DMS53 treated with DMSO at 0.1 percent for 48 hours (cell line): ENCODE results near the gene ARSI.

Experiments used
- DNase-seq: peaks from one replicate; lab custom pipeline; 2025; ENCODE audit not compliant: unreplicated experiment; lab: John Stamatoyannopoulos, UW

The ARSI gene

GRCh38 chr5:150295172-150295634 is 7.5 kb downstream of the ARSI start:
- DNase-seq: no peak

GRCh38 chr5:150294551-150295071 is 8.1 kb downstream of the ARSI start:
- no peak for DNase-seq

- DNase-seq: no peak
Observed at GRCh38 chr5:150293091-150293941, 9.4 kb downstream of the ARSI start.

- no peak for DNase-seq
Observed at GRCh38 chr5:150291388-150292385, 11.0 kb downstream of the ARSI start.

- DNase-seq: no peak
Observed at GRCh38 chr5:150289551-150290390, 12.9 kb downstream of the ARSI start, which contains the start of gene CAMK2A. Gene CAMK2A (minus strand): TSS chr5:150289773. CDS start chr5:150289625, 148 bp downstream.

- DNase-seq: no peak
Observed at GRCh38 chr5:150288791-150289190, 13.9 kb downstream of the ARSI start.

GRCh38 chr5:150288361-150288760 is 14.3 kb downstream of the ARSI start:
- no peak for DNase-seq

- peak; percentile 52 for DNase-seq
Observed at GRCh38 chr5:150286820-150287219, 15.9 kb downstream of the ARSI start.

GRCh38 chr5:150285114-150285513 is 17.6 kb downstream of the ARSI start:
- no peak for DNase-seq

GRCh38 chr5:150284311-150284710 is 18.4 kb downstream of the ARSI start:
- DNase-seq: no peak

- no peak for DNase-seq
Observed at GRCh38 chr5:150283904-150284303, 18.8 kb downstream of the ARSI start.

- DNase-seq: no peak
Observed at GRCh38 chr5:150281987-150282386, 20.7 kb downstream of the ARSI start.

- no peak for DNase-seq
Observed at GRCh38 chr5:150279330-150280020, 23.2 kb downstream of the ARSI start.

GRCh38 chr5:150278916-150279315 is 23.8 kb downstream of the ARSI start:
- DNase-seq: no peak

GRCh38 chr5:150278046-150278730 is 24.5 kb downstream of the ARSI start:
- DNase-seq: no peak

- DNase-seq: no peak
Observed at GRCh38 chr5:150277043-150277442, 25.7 kb downstream of the ARSI start.

- no peak for DNase-seq
Observed at GRCh38 chr5:150274811-150275210, 27.9 kb downstream of the ARSI start.

- DNase-seq: no peak
Observed at GRCh38 chr5:150272531-150272930, 30.2 kb downstream of the ARSI start.

GRCh38 chr5:150271923-150272322 is 30.8 kb downstream of the ARSI start:
- no peak for DNase-seq
